GM19324 (cell line): ENCODE results near the gene DCAF10.
"Not testable (repeated sequence)": the region's sequence is repeated elsewhere in the genome, so short reads cannot be mapped to it uniquely, and the experiment has no call there.

Source experiments
- ATAC-seq: cut with Tn5 transposase; IDR thresholded peaks from one replicate; pipeline ENCODE4 v1.9.1; 2021; ENCODE audit warnings: mild to moderate bottlenecking, moderate library complexity; ENCODE audit not compliant: unreplicated experiment, low FRiP score

DCAF10 gene

DNA sequence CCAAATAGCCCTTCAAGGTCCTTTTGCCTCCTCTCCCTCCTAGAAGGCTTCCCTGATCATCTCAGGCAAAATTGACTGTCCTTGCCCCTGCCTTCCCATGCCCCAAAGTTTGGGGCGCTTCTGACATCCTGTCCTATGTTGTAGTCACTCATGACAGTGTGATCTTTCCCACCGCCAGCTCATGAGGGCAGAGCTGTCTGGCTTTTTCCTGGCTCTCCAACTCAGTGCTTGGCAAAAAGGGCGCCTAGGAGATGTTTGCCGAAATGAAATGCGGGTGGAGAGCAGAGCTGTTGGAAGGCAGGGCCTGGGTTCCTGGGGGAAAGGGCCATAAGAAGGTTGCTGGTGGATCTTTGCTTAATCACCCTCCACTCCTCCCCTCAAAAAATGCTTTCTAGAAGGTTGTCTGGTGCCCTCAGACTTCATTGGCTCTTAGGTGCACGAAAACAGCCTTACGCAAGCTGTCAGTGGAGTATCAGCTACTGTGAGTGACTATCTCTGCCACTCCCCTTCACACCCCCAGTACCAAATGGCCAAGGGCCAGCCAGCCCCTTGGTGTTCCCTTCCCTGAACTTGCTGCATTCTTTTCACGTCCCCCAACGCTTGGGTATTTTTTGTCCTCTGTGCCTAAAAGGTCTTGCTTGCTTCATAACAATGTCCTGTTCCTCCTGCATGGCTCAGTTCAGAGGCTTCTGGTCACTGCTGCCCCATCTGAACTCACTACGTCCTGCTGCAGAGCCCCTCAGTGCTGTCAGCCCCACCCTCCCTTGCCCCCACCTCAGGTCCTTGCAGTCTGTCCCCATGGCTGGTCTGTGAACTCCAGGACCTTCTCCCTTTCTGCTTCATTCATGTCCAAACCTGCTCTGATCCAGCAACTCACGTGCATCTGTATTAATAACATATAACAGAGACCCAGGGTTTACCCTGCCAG, 106.0 kb downstream of the DCAF10 start:
- ATAC-seq, result no peak

DNA sequence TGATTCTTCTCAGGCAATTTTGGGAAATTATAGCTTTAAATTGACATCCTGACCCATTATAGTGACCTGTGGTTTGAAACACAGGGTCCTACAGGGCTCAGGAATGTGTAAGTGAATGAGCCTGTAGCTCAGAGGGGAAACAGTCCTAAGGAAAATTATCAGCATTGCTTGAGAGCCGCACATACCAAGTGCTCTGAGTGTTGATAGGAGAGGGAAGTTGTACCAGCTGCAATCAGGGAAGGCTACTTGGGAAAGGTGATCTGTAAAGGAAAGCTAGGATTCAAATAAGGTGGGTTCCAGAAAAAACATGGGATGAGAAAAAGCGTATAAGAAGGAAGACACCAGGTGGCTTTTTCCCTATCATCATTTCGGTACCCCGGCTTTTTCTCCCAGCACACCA, 107.7 kb downstream of the DCAF10 start:
- ATAC-seq, result no peak

DNA sequence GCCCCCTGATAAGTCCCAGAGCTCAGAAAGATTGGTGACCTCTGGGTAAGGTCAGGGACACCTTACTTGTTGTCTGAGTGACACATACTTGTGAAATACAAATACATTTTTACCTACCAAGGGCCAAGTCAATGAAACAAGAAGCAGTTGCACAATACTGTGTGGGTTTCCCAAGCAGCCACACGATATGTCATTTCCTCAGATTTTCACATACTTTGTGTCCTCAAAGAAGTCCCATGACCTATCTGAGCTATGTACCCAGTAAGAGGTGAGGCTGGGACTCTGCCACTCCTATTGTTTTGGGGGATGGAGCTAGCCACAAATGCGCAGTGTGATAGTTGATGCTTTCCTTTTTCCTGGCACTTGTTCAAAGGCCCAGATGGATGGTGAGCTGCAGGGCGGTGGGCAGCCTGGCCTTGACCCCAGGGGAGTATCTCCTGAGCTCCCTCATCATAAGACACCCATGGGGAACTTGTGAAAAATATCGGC, 108.1 kb downstream of the DCAF10 start:
- no peak for ATAC-seq

GRCh38 chr9:37909326-37909725, 108.7 kb downstream of the DCAF10 start:
- ATAC-seq, result no peak

DNA sequence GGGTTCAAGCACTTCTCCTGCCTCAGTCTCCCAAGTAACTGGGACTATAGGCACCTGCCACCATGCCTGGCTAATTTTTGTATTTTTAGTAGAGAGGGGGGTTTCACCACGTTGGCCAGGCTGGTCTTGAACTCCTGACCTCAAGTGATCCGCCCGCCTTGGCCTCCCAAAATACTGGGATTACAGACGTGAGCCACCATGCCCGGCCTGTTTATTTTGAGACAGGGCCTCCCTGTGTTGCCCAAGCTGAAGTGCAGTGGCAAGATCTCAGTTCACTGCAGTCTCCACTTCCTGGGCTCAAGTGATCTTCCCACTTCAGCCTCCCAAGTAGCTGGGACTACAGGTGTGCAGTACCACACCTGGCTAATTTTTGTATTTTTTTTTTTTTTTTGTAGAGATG, 109.2 kb downstream of the DCAF10 start:
- ATAC-seq, result not testable (repeated sequence)

- ATAC-seq, result no peak
Measured at GRCh38 chr9:37910271-37910670, 109.7 kb downstream of the DCAF10 start.

- ATAC-seq, result no peak
Measured at GRCh38 chr9:37911271-37911681, 110.7 kb downstream of the DCAF10 start.

DNA sequence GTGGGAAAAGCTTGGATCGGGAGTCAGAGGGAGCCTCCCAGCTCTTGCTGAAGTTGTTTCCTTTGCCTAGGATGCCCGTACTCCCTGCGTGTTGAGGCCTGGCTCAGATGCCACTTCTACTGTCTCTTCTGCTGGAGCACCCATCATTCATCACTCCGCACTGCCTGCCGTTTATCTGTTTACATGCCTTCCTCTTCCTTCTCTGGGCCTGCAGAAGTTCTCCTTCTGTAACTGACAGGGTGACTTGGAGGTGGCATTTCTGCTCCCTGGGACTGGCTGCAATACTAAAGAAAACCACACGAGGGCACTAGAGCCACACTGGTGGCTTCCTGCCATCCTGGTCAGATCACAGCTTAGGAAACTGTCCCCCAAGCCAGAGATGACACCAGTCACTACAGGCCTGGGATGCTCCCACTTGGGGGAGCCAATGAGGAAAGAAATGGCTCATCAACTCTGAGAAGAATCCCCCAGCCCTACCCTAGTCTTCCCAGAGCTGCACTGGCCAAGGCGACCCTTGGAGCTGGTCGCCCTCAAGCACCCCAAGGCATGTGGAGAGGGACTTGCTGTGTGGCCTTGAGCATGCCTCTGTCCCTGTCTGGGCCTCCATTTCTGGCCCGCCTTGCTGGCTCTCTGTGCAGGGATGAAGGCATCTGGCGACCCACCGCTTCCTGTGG, 113.0 kb downstream of the DCAF10 start:
- ATAC-seq, result no peak

DNA sequence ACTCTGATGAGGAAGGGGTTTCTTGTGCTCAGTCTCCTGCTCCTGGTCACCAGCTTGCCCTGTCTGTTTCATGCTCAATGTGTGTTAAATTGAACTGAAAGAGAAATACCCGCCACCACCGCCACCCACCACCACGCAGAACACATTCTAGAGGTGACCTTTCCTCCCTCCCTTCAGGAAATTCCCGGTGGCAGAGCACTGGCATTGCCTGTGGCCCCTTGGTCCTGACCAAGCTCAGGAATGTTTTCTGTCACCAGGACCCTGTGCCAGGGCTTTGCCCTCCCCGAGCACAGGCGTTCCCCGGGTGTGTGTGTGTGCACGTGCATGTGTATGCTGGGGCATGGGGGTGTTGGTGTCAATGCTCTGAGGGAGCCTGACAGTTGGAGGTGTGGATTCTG, 113.6 kb downstream of the DCAF10 start:
- no peak for ATAC-seq

GRCh38 chr9:37914701-37915358, 114.2 kb downstream of the DCAF10 start:
- ATAC-seq, result no peak

DNA sequence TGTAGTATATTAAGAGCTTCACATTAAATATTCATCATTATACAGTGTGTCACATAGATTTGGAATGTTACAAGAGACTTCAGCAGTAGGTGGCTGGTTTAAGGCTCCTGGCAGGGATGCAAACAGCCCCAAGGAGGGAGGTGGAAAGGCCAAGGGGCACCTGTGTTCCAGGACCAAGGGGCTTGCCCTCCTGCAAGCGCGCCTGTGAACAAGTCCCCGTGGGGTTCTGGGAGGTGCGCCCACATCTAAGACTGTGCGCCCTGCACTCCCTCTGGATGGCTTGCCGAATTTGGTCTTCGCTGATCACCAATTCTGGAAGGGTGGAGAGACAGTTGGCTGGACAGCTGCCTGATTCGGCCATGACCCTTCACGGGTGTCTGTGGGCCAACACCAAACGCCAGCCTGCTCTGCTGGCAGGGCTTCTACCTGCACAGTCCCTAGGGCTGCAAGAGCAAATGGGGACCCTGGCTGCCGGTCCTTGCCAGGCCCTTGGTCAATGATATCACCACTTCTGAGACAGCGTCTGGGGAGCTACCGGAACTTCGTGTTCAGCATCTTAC, 115.4 kb downstream of the DCAF10 start:
- no peak for ATAC-seq

DNA sequence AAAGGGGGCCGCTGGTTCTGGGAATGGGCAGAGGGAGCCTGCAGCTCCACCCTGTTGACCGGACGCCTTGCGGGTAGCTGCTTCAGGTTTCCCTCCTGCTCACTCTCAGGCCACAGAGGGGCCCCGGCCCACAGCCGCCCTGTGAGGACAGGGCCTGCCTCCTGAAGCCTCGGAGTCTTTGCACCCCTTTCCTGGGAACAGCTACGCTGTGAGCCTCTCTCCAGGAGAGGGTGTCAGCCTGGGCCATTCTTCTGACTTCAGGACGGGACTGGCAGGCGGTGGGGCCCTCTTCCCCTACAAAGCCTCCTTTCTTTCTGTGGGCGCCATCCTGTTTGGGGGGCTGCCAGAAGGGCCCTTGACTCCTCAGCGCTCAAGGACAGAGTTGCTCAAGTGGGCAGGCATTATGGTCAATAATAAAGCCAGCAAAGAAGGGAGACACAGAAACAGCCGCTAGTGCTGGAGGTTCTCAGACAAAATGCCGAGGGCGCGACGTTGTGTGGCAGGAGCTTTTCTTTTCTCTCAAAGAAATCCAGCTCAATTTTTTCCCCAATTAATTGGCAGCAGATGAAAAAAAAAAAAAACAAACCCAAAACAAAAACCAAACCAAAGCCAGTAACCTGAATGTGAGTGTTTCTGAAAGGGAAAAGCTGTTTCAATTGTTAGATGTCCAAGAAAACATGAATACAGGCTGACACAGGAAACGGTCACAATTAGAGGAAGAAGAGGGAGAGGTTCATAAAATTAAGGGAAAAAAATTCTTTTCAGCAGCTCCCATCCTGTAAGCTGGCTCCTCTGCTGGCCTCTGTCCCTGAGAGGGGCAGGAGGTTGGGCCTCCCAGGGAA, 116.1 kb downstream of the DCAF10 start:
- ATAC-seq, result no peak
